Mammary epithelial cell (primary cell): ENCODE results near the gene SLIT1.

Experiments
- CTCF ChIP-seq, 2 donors: IDR thresholded peaks in 1 of 2; conservative IDR thresholded peaks in 1 of 2; 2 replicates each; pipeline ENCODE4 v1.5.1; 2011 to 2012; ENCODE audit warnings: inconsistent platforms in 2 of 2, low read length in 2 of 2, mild to moderate bottlenecking in 2 of 2, control low read depth in 1 of 2, low read depth in 1 of 2; ENCODE audit not compliant: insufficient read depth in 1 of 2; ENCODE audit errors: extremely low read depth in 1 of 2
- EZH2 ChIP-seq: IDR thresholded peaks from 2 replicates; pipeline ENCODE4 v1.6.1; 2012; ENCODE audit warnings: low read length, inconsistent platforms, borderline replicate concordance

- no peak for TF ChIP-seq CTCF (conservative IDR thresholded peaks at IDR 0.05 in 1 of 2, IDR thresholded peaks at IDR 0.05 in 1 of 2; ENCODE audit: extremely low read depth in 1 of 2, insufficient read depth in 1 of 2, low read depth in 1 of 2, low read length in 2 of 2)
- TF ChIP-seq EZH2, result no peak
Measured at GRCh38 chr10:97182288-97182990, 3.3 kb downstream of the SLIT1 start.
